Stimulated activated CD8-positive, alpha-beta memory T cell treated with anti-CD3 and anti-CD28 coated beads, Interleukin-4, amount 100 ng/mL, for 1 hour (primary cell): ENCODE measurements around the gene ZNF33A.
"Not testable (repeated sequence)": the region's sequence is repeated elsewhere in the genome, so short reads cannot be mapped to it uniquely, and the experiment has no call there.

Experiments
- DNase-seq, 2 donors: peaks; one replicate each; pipeline ENCODE4 v3.0.0-alpha.2; 2020; ENCODE audit warnings: low read depth in 2 of 2, low spot score in 1 of 2

The ZNF33A gene

GRCh38 chr10:38010119-38010903, at the start of gene ZNF33A:
Gene ZNF33A, plus strand, starts transcription at chr10:38010675. Its CDS starts 1,667 bp downstream, at chr10:38012342.
- peak; percentile 78 to 85 for DNase-seq

GRCh38 chr10:37965006-37965405, 45.5 kb upstream of the ZNF33A start:
- DNase-seq: no peak

- no peak for DNase-seq
Measured at GRCh38 chr10:37972396-37972795, 38.1 kb upstream of the ZNF33A start.

- no peak for DNase-seq
Measured at GRCh38 chr10:37975401-37975991, 35.0 kb upstream of the ZNF33A start.

GRCh38 chr10:37976091-37976879, 34.2 kb upstream of the ZNF33A start, which contains the start of gene ZNF25:
Gene ZNF25, minus strand, starts transcription at chr10:37976647. Its CDS starts 4,925 bp downstream, at chr10:37971722.
- peak; percentile 92 to 96 for DNase-seq

- no peak for DNase-seq
Measured at GRCh38 chr10:37976880-37977203, 33.6 kb upstream of the ZNF33A start.

GRCh38 chr10:37991655-37992054, 18.8 kb upstream of the ZNF33A start:
- no peak for DNase-seq

- no peak for DNase-seq
Measured at GRCh38 chr10:37992083-37992482, 18.4 kb upstream of the ZNF33A start.

- DNase-seq: not testable (repeated sequence)
Measured at GRCh38 chr10:37998920-37999319, 11.6 kb upstream of the ZNF33A start.

- not testable (repeated sequence) for DNase-seq
Measured at GRCh38 chr10:38000474-38000873, 10.0 kb upstream of the ZNF33A start.

GRCh38 chr10:38003026-38003425, 7.4 kb upstream of the ZNF33A start:
- no peak for DNase-seq

- DNase-seq: no peak
Measured at GRCh38 chr10:38003588-38003987, 6.9 kb upstream of the ZNF33A start.

- DNase-seq: no peak
Measured at GRCh38 chr10:38007551-38007950, 2.9 kb upstream of the ZNF33A start.

- DNase-seq: no peak
Measured at GRCh38 chr10:38007991-38008390, 2.5 kb upstream of the ZNF33A start.

- DNase-seq: no peak
Measured at GRCh38 chr10:38016354-38016753, 5.9 kb downstream of the ZNF33A start.

GRCh38 chr10:38019124-38019523, 8.6 kb downstream of the ZNF33A start:
- DNase-seq: not testable (repeated sequence)

- DNase-seq: no peak
Measured at GRCh38 chr10:38025283-38025682, 14.8 kb downstream of the ZNF33A start.

GRCh38 chr10:38027986-38028385, 17.5 kb downstream of the ZNF33A start:
- no peak for DNase-seq

GRCh38 chr10:38032886-38033285, 22.4 kb downstream of the ZNF33A start:
- DNase-seq: no peak

GRCh38 chr10:38038107-38038931, 27.8 kb downstream of the ZNF33A start:
- DNase-seq: no peak

GRCh38 chr10:38038932-38039245, 28.4 kb downstream of the ZNF33A start:
- no peak for DNase-seq
